GM18505 (cell line): ENCODE measurements around the gene C12orf76.
"Not testable (repeated sequence)": the region's sequence is repeated elsewhere in the genome, so short reads cannot be mapped to it uniquely, and the experiment has no call there.

ENCODE experiments used
- ATAC-seq: cut with Tn5 transposase; IDR thresholded peaks from one replicate; pipeline ENCODE4 v1.9.1; 2021; ENCODE audit not compliant: unreplicated experiment
- POLR2A ChIP-seq: IDR thresholded peaks from 4 replicates; pipeline ENCODE4 v1.6.1; 2011; ENCODE audit warnings: borderline replicate concordance; ENCODE audit not compliant: insufficient read depth, insufficient read length; ENCODE audit errors: extremely low read depth

C12orf76 gene

DNA sequence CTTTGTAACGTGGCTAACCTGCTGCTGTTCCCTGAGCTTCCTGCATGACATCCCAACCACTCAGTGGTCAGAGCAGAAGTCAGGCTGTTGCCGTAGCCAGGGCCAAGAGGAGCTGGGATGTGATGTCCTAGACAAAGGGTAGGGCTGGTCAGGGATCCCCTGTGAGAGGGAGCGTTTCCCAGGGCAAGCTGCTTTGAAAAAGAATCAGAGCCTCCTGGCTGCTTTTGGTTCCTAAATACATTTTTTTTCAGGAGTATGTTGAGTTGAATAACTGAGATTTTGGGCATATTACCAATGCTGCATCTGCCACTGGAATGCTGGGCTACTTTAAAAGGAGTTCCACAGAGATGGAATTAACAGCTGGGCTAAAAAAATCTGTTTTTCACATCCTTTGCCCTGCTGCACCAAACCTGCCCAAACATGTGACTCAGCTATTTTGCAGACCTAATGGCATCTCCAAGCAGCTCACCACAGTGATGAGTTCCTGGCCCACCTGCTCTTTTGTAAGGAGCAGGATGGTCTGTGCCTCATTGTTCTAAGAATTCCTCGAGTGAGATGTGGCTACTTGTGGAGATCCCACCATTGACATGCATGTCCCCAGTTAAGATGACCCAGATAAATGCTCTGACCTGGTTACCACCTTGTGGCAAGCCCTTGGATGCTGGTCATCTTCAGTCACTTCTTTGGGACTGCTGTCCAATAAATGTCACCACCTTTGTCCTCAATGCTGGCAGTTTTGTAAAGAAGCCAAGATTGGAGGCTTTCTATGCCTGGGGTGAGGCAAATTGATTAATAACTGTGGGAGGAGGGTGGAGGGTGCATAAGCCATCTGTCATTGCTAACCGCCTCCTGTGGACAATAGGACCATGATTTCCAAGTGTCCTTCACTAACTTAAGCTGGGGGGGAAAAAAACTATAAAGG is 25.0 kb downstream of the C12orf76 start:
- no peak for TF ChIP-seq POLR2A
- ATAC-seq: no peak

DNA sequence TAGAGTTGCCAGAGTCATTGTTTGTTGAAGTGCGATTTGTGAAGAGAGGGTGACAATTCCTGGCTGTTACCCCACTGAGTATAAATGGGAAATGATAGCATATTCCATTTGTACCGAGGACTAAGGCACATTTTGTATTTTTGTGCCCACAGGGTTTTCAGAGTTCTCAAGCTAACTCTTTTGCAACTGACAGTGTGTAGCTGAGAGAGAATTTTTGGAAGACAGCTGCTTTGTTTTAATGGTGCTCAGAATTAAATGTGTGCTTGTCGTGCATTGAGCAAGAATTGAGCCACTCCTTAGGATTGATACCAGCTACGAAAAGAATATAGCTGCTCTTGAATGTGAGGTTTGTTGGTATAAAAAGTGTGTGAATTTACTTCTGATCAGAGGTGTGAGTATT is 27.4 kb downstream of the C12orf76 start:
- no peak for TF ChIP-seq POLR2A
- no peak for ATAC-seq

DNA sequence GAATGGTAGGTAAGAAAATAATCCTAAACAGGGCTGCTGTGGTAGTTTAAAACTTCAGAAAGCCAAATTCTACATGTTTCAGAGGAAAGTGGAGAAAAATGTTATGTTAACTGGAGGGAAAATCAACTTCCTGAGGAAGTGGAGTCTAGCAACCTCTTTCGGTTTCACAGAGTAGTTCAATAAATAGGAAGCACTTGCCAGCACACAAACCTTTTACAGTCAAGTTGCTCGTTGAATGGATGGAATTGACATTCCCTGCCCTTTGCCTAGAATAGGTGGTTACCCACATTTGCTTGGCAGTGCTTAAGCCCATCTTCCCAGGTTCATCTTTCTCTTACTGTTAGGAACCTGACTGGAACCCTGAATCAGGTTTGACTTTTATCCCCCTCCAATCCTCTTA is 33.2 kb downstream of the C12orf76 start:
- TF ChIP-seq POLR2A: no peak
- ATAC-seq: no peak

DNA sequence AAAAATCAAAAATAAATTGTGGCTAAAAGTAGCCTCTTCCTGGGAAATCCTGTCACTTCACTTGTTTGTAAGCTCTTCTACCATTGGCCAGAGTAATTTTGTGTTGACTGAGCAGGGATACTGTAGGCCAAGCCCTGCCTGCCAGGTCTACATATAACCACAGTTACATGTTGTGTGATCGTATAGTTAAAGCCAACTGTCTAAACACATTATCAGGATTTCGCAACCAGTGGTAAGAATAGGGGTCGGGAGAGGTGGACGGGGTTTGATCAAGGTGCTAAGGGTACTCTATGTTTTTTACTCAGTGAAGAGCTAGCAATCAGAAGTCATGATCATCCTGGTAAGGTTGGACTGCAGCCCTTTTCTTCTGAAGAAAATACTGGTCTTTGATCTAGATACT is 35.7 kb downstream of the C12orf76 start:
- ATAC-seq: no peak
- TF ChIP-seq POLR2A: no peak

DNA sequence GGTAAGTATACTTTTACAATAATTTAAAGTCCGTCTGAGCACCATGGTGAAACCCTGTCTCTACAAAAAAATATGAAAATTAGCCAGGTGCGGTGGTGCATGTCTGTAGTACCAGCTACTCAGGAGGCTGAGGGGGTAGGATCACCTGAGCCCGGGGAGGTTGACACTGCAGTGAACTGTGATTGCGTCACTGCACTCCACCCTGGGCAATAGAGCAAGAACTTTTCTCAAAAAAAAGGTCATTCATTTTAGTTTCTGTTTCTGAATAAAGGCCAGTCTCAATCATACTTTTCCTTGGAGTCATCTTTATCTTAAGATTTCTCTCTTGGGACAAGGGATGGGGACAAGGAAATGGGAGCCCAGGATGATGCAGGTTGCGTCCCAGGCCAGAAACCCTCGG is 36.2 kb downstream of the C12orf76 start:
- peak; percentile 67 for ATAC-seq
- TF ChIP-seq POLR2A: no peak

DNA sequence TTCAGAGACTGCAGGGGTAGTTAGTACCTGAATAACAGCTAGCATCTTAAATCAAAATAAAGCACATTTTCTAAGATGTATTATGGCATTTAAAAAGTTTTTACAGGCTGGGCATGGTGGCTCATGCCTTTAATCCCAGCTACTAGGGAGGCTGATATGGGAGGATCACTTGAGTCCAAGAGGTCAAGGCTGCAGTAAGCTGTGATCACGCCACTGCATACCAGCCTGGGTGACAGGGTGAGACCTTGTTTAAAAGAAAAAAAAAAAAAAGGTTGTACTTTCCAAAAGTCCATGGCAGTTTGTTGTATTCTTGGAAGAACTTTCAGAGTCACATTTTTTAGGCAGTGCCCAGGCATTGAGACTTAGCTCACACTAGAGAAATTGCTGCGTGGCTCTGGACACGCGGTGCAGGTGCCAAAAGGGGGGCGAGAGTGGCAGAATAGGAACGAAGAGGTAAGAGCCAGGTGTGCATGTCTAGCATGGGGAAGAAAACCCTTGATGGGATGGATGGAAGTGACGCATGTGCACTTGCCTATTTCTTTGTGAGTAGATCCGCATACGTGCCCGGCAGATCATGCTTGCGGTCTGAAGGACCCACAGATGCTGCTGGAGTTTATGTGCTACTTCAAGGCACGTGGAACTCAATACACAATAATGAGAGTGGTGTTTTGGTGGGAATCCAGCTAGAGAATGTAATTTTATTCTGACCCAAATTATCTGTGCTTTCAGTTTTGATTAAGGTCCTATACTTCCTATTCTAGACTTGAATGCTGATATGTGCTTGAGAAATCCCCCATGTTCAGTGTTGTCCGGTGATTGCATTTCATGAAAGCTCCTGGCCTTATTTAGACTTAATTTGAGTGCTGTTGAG is 37.2 kb downstream of the C12orf76 start:
- ATAC-seq: no peak
- peak; percentile 49 for TF ChIP-seq POLR2A

DNA sequence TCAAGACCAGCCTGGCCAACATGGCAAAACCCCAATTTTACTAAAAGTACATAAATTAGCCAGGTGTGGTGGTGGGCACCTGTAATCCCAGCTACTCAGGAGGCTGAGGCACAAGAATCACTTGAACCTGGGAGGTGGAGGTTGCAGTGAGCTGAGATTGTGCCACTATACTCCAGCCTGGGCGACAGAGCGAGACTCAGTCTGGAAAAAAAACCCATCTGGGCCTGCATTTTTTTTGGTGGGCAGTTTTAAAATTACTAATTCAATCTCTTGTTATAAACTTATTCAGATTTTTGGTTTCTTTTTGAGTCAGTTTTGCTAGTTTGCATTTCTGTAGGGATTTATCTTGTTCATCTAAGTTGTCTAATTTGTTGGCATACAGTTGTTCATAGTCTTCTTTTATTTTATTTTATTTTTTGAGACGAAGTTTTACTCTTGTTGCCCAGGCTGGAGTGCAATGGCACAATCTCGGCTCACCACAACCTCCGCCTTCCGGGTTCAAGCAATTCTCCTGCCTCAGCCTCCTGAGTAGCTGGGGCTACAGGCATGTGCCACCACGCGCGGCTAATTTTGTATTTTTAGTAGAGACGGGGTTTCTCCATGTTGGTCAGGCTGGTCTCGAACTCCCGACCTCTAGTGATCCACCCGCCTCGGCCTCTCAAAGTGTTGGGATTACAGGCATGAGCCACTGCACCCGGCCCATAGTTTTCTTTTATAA is 39.5 kb downstream of the C12orf76 start:
- not testable (repeated sequence) for ATAC-seq

DNA sequence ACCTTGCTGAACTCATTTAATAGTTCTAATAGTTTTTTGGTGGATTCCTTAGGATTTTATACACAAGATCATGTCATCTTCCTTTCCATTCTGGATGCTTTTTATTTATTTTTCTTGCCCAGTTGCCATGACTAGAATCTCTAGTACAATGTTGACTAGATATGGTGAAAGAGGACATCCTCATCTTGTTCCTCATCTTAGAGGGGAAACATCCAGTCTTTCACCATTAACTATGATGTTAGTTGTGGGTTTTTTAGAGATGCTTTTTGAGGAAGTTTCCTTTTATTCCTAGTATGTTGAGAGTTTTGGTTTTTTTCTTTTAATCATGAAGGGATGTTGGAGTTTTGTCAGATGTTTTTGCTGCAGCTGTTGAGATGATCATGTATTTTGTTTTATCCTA is 40.4 kb downstream of the C12orf76 start:
- ATAC-seq: no peak
- TF ChIP-seq POLR2A: no peak

DNA sequence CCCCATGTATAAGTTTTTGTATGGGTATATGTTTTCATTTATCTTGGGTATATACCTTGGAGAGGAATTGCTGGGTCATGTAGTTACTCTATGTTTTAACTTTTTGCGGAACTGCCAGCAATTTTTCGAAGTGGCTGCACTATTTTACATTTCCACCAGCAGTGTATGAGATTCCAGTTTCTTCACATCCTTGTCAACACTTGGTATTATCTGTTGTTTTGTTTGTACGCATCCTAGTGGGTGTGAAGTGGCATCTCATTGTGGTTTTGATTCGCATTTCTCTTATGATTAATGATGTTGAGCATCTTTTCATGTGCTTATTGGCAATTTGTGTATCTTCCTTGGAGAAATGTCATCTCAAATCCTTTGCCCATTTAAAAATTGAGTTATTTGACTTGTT is 42.2 kb downstream of the C12orf76 start:
- no peak for ATAC-seq
- TF ChIP-seq POLR2A: no peak

DNA sequence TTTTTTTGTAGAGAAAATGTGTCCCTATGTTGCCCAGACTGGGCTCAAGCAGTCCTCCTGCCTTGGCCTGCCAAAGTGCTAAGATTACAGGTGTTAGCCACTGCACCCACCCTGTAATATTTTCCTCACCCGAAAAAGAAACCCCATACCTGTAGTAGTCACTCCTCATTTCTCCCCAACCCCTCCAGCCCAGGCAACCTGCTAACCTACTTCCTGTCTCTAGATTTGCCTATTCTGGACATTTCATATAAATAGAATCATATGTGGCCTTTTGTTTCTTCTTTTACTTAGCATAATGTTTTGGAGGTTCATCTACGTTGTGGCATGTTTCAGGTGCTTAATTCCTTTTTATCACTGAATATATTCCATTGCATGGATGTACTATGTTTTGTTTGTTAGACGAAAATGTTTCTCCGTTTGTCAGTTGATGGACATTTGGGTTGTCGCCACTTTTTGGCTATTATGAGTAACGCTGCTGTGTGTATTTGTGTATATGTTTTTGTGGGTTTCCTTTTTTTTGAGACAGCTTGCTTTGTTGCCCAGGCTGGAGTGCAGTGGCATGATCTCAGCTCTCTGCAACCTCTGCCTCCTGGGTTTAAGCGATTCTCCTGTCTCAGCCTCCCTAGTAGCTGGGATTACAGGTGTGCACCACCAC is 42.9 kb downstream of the C12orf76 start:
- no peak for TF ChIP-seq POLR2A
- ATAC-seq: peak; percentile 45

DNA sequence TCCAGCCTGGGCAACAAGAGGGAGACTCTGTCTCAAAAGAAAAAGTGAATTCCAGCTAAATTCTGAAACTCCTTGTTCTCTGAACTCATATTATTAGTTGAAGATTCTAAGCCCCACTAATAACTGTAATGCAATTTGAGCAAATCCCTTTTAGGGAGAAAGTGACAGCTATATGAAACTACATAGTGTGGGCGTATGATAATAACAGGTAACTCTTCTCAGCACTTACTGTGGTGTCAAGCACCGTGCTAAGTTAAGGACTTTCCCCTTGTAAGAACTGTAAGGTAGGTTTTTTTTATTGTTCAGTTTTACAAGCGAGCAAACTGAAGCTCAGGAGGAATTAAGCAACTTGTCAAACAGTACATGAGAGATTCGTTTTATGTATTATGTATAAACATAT is 43.7 kb downstream of the C12orf76 start:
- ATAC-seq: peak; percentile 52
- no peak for TF ChIP-seq POLR2A

DNA sequence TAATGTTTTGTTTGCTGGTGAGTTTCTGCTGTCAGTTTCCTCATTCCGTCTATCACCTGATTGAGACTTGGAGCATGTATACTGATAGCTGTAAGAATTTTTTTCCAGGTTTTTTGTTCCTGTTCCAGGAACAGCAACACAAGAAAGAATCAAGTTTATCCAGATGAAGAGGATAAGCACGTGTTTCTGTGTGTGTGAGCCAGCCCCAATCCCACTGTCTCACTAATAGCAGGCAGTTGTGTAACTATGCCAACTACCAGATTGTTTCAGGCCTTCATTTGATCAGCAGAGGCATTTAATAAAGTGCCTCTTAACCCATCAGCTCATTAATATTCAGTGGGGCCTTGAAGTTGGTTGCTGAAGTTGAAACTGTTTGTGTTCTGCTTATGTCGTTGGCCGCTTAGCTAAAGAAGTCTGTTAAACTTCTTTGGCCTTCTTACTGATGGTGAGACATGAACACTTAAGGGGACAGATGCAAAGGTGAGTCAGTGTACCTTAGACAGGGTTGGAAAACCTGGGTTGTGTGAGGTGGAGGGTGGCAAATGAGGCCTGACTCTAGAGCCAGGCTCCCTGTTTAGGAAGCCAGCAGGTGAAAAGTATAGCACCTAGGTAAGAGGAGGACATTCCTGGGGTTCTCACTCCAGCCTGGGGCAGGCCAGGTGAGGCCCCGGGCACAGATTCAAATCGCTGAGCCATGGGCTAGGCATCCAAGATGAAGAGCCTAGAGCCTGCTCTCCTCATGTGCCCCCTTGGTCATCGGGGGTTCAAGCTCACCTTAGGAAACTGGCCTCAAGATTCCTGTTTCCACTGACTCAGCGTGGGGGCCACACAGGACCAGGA is 45.4 kb downstream of the C12orf76 start:
- TF ChIP-seq POLR2A: no peak
- ATAC-seq: no peak
